GM19463 (cell line): ENCODE data around the gene MT1H.
"Not testable (repeated sequence)": the region's sequence is repeated elsewhere in the genome, so short reads cannot be mapped to it uniquely, and the experiment has no call there.

Experiments
- ATAC-seq: cut with Tn5 transposase; IDR thresholded peaks from one replicate; pipeline ENCODE4 v1.9.1; 2021; ENCODE audit warnings: mild to moderate bottlenecking, moderate library complexity; ENCODE audit not compliant: unreplicated experiment

MT1H gene

GRCh38 chr16:56717532-56717931 is 47.9 kb downstream of the MT1H start:
- not testable (repeated sequence) for ATAC-seq
